H1 (cell line): ENCODE results near the gene COL12A1. TPM values are rescaled to one million over a fixed set of nuclear protein-coding genes. Genes with fewer than 3 reads are reported as not detected.

Experiments
- polyA plus RNA-seq, 7 experiments: library from polyadenylated mRNA; depleted of rRNA in 3 of 7; stranded (reverse) in 5 of 7; unstranded in 2 of 7; fragments of >200 nt in 5 of 7; fragments of 200-250 nt in 2 of 7; gene quantifications; 1 replicate in 5 of 7; 2 replicates in 1 of 7; 4 replicates in 1 of 7; pipeline versions ENCODE4 v1.2.1 to v1.2.3, GENCODE V29; 2011 to 2013; ENCODE audit warnings: missing spikeins in 2 of 7, mixed read lengths in 2 of 7
- total RNA-seq: library from RNA; stranded (reverse); fragmentation: NEBNext Ultra II Directional; extraction: Animal tissue kit (Norgen Biotek cat#: 25700); gene quantifications from 2 replicates; pipeline ENCODE4 v1.2.1, GENCODE V29; 2021

COL12A1 gene
- total and polyA plus RNA-seq, 2 of the 8 experiments (the other 6 are each of a cell fraction or from before 2014, with no cell fraction given) = 1.4 to 4.7 TPM

Other genes starting within 250 kb of the COL12A1 start
- 456 and 468 TPM in 2 replicates for gene COX7A2, start 37.7 kb upstream of the COL12A1 start, total RNA-seq
- gene COX7A2, start 37.7 kb upstream of the COL12A1 start, polyA plus RNA-seq (2011; rRNA removed) = 198 and 262 TPM in 2 replicates
- gene TMEM30A, start 78.7 kb upstream of the COL12A1 start, total RNA-seq = 65.8 and 71.0 TPM in 2 replicates
- 10.5 TPM in 2 replicates for gene TMEM30A, start 78.7 kb upstream of the COL12A1 start, polyA plus RNA-seq (2011; rRNA removed)